ENCODE measurements around the gene PLEKHJ1.

- TF ChIP-seq CTCF (IDR thresholded peaks at IDR 0.05; ENCODE audit: insufficient read depth, low read depth, low read length) (no peak), EZH2 (IDR thresholded peaks at IDR 0.05; ENCODE audit: insufficient read depth, low read length) (no peak)
Observed at GRCh38 chr19:2207991-2208860, 27.9 kb downstream of the PLEKHJ1 start.

Data from astrocyte (in vitro differentiated cells and primary cell).